GM12801 (cell line): ENCODE measurements around the gene MTERF4.

ENCODE experiments used
- TF ChIP-seq, protein P1 (sequence below): IDR thresholded peaks from one replicate; pipeline ENCODE4 v1.5.1; 2011; ENCODE audit warnings: control low read depth; ENCODE audit not compliant: insufficient read length; ENCODE audit errors: extremely low read depth

MTERF4 gene

DNA sequence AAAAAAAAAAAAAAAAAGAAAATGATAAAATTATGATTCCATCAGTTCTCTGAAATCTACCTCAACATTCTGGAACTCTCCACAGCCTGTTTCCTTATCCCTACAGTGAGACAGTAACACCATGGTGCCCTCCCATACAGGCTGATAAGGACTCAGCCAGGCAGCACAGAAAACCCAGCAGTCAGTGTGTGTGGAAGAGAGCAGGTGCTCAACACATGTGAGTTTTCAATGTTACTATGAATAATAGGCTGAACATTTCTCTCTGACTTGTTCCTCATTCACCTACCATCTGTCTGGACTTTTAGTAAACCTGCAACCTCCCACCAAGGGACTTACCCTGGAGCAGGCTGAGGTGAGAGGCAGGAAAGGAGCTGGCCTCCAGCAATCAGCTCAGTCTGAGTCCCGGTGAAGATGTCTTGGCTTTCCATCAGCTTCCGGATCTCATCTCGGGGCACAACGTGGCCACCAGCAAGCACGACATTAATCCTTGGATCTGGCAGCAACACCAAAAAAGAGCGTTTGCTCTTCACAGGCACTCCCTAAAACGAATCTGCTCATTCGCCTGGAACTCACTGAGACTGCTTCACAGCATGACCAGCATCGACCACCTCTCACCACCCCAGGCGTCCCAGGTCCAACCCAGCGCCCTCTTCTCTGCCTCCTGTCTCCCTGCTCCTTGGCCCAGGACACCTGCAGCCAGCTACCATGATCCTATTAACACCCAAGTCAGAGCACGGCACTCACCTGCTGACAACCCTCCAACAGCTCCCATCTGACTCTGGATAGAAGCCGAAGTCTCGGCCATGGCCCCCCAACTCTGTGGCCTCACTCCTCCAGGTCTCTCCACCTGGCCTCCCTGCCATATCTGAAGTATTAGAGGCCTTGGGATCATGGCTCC lies 30.7 kb upstream of the MTERF4 start:
- TF ChIP-seq, protein P1, sequence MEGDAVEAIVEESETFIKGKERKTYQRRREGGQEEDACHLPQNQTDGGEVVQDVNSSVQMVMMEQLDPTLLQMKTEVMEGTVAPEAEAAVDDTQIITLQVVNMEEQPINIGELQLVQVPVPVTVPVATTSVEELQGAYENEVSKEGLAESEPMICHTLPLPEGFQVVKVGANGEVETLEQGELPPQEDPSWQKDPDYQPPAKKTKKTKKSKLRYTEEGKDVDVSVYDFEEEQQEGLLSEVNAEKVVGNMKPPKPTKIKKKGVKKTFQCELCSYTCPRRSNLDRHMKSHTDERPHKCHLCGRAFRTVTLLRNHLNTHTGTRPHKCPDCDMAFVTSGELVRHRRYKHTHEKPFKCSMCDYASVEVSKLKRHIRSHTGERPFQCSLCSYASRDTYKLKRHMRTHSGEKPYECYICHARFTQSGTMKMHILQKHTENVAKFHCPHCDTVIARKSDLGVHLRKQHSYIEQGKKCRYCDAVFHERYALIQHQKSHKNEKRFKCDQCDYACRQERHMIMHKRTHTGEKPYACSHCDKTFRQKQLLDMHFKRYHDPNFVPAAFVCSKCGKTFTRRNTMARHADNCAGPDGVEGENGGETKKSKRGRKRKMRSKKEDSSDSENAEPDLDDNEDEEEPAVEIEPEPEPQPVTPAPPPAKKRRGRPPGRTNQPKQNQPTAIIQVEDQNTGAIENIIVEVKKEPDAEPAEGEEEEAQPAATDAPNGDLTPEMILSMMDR: no peak

DNA sequence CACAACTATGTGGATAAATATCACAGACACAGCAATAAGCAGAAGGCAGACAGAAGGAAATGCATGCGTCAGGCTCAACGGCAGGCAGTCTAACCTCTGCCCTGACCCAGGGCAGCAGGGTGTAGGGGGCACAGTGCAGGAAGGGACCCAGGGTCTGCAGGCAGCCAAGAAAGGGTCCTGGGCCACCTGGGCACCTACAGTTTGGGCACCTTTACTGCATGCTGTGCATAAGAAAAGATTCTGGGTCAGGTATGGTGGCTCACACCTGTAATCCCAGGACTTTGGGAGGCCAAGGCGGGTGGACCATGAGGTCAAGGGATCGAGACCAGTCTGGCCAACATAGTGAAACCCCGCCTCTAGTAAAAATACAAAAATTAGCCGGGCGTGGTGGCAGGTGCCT lies 29.4 kb upstream of the MTERF4 start:
- TF ChIP-seq, protein P1: no peak

DNA sequence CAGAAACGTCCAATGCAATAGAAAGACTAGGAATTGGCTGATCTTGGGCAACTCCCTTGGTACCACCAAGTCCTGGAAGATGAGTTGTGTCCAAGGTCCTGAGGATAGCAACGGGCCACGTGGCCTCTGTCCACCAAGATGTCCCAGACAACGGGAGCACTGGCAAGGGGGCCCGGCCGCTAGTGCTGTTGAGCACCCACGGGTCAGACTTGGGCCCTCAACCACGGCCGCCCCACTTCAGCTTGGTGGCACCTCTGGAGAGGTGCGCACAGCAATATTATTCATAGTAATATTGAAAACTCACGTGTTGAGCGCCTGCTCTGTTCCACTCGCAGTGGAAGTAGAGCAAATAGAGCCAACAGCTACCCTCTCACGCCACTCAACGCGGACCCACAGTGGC lies 28.2 kb upstream of the MTERF4 start:
- TF ChIP-seq, protein P1: no peak

DNA sequence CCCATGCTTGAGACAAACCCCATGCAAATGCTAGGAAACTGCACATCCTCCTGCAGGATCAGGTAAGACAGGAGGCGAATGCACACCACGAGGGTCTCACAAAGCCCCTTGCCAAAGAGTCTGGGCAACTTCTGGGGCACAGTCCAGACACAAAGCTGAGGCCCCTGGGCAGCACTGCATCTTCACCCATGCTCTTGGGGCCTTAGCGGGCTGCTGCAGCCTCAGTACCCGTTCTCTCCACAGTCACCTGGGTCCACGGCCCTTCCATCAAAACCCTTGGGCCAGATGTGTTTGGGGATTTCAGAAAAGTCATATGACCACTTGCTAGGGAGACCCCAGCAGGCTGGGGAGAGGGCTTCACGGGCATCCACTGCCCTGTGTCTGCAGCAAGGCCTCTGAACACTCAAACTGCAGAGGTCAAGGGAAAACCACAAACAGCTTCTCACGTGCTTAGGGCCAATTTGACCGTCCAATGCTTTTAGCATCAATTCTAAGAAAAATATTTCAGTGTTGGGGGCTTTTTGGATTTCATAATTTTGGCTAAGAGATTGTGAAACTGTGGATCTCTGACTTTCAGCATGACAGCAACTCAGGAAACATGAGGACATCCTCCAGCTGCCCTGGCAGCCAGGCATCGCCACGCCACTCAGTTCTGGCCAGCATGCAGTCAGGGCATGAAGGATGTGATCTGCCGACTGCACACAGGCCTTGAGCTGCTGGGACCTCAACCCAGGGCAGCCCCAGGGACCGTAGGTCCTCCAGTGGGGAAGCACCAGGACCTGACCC lies 27.2 kb upstream of the MTERF4 start:
- TF ChIP-seq, protein P1: no peak

DNA sequence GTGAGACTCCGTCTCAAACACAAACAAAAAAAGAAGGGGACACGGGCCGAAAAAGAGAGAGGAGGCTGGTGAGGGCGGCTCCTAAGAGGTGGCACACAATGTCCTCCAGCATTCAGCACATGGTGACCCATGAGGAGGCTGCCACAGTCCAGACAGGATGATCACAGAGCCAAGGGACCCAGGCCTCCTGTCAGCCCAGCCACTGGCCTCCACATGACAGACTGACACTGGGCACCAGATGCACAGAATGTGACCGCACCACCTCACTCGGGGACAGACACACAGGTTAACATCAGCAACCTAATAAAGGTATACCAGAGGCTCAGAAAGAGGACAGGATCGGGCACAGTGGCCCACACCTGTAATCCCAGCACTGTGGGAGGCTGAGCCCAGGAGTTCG lies 26.2 kb upstream of the MTERF4 start:
- TF ChIP-seq, protein P1: no peak

DNA sequence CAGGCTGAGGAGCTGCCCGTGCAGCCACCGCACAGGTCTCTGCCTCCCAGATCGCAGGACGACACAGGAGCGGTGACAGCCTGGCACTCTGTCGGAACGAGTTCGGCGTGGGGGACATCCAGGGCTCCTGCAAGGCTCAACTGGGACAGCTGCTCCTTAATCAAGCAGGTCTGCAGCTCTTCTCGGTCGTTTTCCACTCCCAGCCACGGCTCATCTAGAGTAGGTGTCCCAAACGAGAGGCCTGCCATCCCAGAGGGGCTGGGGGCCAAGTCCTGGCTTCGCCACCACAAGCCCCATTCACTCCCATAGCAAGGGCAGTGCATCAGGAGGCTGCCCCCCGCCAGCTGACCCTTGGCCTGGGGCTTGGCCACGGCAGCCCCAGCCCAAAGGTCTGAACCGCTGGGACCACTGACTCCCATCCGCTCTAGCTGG lies 24.7 kb upstream of the MTERF4 start:
- TF ChIP-seq, protein P1: no peak

DNA sequence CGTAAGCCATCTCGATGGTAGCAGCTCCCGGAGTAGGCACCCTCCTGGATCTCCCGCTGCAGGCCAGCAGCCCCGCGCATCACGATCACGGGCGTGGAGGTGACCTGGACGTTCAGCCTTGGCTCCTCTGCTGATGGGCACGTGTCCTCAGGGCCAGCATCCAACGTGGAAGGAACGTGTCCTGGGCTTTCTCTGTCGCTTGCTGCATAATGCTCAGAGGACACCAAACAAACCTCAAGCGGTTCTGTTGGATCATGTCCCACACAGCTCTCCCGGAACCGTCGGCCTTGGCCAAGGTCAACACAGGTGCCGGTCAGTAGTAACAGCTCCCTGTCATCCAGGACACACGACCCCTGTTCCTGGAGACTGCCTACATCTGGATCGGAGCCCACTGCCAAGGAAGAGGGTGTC lies 24.1 kb upstream of the MTERF4 start:
- TF ChIP-seq, protein P1: no peak
